Right atrium auricular region (tissue), 2 donors: ENCODE data around the gene LEP. TPM values are rescaled to one million over a fixed set of nuclear protein-coding genes. Genes with fewer than 3 reads are reported as not detected.
"Not testable (repeated sequence)": the region's sequence is repeated elsewhere in the genome, so short reads cannot be mapped to it uniquely, and the experiment has no call there.

Source experiments
- DNase-seq: peaks from one replicate; pipeline ENCODE4 v3.0.0-alpha.2; 2019; ENCODE audit warnings: low spot score
- H3K27ac ChIP-seq, 2 donors: fragments of 200-600 bp; sonication (generic); 1 replicate in 1 of 2; 2 replicates in 1 of 2; pipeline ENCODE4 v1.5.1; 2016 to 2019
- H3K27me3 ChIP-seq, 2 donors: fragments of 200-600 bp; sonication (generic); one replicate each; pipeline versions ENCODE4 v1.5.1 to v1.6.0; 2017 to 2019
- H3K36me3 ChIP-seq: fragments of 200-600 bp; sonication (generic); one replicate; pipeline ENCODE4 v1.5.1; 2016
- H3K4me1 ChIP-seq, 2 donors: fragments of 200-600 bp; sonication (generic); one replicate each; pipeline versions ENCODE4 v1.5.1 to v1.6.0; 2017 to 2019
- H3K4me3 ChIP-seq, 2 donors: fragments of 200-600 bp; sonication (generic); 1 replicate in 1 of 2; 2 replicates in 1 of 2; pipeline ENCODE4 v1.5.1; 2017 to 2019; ENCODE audit warnings: mild to moderate bottlenecking in 1 of 2, moderate library complexity in 1 of 2
- H3K9me3 ChIP-seq, 2 donors: fragments of 200-600 bp; sonication (generic); one replicate each; pipeline ENCODE4 v1.5.1; 2019
- total RNA-seq, 2 donors: library from RNA; depleted of rRNA; stranded (reverse); fragments of >200 nt; gene quantifications; one replicate each; pipeline ENCODE4 v1.1.0, GENCODE V29; 2016
- TF ChIP-seq, protein P1 (sequence below), 2 donors: fragments of 200-600 bp; sonication (generic); IDR thresholded peaks; one replicate each; pipeline ENCODE4 v1.5.1; 2019; ENCODE audit warnings: antibody characterized with exemption in 2 of 2

Gene LEP
- total RNA-seq, 2 donors from 2014 or later = 0.22 to 2.2 TPM

DNA sequence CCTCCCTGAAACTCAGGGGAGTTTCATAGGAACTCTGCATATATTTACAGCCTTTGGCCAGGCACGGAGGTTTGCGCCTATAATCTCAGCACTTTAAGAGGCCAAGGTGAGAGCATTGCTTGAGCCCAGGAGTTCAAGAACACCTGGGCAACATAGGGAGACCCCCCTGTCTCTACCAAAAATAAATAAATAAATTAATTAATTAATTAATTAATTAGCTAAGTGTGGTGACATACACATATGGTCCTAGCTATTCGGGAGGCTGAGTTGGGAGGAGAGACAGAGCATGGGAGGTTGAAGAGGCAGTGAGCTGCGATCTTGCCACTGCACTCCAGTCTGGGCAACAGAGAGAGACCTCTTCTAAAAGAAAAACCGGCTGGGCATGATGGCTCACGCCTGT lies 9.4 kb upstream of the LEP start:
- no peaks in the 10 kb centered on the region for H3K27me3 ChIP-seq
- H3K36me3 ChIP-seq = no peaks in the 10 kb centered on the region
- H3K4me1 ChIP-seq = no peaks in the 10 kb centered on the region
- no peak overlapping the region for H3K4me3 ChIP-seq
- H3K9me3 ChIP-seq = no peaks in the 10 kb centered on the region
- no peak overlapping the region for H3K27ac ChIP-seq
- DNase-seq = no peak
- TF ChIP-seq, protein P1, sequence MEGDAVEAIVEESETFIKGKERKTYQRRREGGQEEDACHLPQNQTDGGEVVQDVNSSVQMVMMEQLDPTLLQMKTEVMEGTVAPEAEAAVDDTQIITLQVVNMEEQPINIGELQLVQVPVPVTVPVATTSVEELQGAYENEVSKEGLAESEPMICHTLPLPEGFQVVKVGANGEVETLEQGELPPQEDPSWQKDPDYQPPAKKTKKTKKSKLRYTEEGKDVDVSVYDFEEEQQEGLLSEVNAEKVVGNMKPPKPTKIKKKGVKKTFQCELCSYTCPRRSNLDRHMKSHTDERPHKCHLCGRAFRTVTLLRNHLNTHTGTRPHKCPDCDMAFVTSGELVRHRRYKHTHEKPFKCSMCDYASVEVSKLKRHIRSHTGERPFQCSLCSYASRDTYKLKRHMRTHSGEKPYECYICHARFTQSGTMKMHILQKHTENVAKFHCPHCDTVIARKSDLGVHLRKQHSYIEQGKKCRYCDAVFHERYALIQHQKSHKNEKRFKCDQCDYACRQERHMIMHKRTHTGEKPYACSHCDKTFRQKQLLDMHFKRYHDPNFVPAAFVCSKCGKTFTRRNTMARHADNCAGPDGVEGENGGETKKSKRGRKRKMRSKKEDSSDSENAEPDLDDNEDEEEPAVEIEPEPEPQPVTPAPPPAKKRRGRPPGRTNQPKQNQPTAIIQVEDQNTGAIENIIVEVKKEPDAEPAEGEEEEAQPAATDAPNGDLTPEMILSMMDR (IDR thresholded peaks at IDR 0.05) = no peak

DNA sequence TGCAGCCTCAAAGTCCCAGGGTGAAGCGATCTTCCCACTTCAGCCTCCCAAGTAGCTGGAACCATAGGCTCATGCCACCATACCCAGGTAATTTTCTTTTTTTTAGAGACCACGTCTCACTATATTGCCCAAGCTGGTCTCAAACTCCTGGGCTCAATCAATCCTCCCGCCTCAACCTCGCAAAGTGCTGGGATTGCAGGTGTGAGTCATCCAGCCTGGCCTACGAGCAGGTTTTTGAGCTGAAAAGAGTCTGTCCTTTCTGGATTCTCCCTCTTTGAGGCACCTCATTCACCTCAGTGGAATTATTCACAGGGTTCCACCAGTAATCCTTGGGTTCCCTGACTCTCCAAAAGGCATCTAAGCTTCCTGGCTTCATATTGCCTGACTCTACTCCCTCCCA lies 7.6 kb upstream of the LEP start:
- Histone ChIP-seq H3K27me3 (no peaks in the 10 kb centered on the region), H3K9me3 (peaks cover 0 to 4% of the 10 kb centered on the region in 2 donors), H3K27ac (no peak overlapping the region), H3K4me3 (no peak overlapping the region), H3K4me1 (no peaks in the 10 kb centered on the region), H3K36me3 (no peaks in the 10 kb centered on the region)
- TF ChIP-seq, protein P1 (IDR thresholded peaks at IDR 0.05) = no peak
- no peak for DNase-seq

DNA sequence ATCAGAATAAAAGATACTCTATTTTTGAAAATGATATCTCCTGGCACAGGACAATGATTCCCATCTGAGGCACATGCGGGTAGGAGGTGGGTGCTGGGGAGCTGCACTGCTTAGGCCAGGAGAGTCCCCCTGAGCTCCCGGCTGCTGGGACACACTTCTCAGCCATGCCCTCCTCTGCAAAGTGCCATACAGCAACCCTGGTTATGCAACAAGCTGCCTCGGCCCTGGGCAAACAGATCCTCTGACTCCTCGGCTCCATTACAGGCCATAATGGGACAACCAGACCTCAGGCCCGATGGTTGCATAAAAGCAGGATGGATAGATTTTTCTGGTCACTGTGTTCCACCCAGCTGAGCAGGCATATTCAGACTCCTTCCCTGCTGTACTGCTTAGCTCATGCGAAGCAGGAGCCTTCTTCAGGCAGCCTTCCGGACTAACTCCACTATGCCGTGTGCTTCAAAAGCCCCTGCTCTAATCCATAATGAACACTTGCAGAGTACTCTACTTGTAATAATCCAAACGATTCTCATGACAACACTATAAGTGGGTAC lies 6.5 kb upstream of the LEP start:
- H3K27ac ChIP-seq = no peak overlapping the region
- H3K4me1 ChIP-seq = no peaks in the 10 kb centered on the region
- peaks cover 0 to 14% of the 10 kb centered on the region in 2 donors for H3K9me3 ChIP-seq
- H3K4me3 ChIP-seq = no peak overlapping the region
- H3K36me3 ChIP-seq = no peaks in the 10 kb centered on the region
- no peaks in the 10 kb centered on the region for H3K27me3 ChIP-seq
- no peak for DNase-seq
- TF ChIP-seq, protein P1 (IDR thresholded peaks at IDR 0.05) = no peak

DNA sequence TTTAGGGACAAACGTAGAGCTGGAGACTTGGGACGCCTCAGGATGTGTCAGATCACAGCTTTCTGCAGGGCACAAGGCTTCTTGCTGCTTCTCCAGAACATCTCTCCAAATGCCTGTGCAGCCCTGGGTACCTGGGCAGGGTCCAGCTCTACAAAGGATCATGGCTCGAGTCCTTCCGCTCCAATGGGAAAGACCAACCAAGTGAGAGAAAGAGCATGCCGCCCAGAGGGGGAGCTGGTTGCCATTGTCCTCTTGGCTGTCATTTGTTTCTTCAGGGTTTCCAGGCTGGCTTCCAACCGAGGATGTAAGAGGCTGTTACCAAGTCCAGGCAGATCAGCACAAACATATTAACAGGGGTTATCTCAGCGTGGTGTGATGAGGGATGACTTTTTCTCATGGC lies 5.6 kb upstream of the LEP start:
- H3K27ac ChIP-seq = no peak overlapping the region
- H3K36me3 ChIP-seq = no peaks in the 10 kb centered on the region
- DNase-seq = no peak
- no peak overlapping the region for H3K4me3 ChIP-seq
- no peaks in the 10 kb centered on the region for H3K27me3 ChIP-seq
- TF ChIP-seq, protein P1 (IDR thresholded peaks at IDR 0.05) = no peak
- peaks cover 0 to 24% of the 10 kb centered on the region in 2 donors for H3K9me3 ChIP-seq
- no peaks in the 10 kb centered on the region for H3K4me1 ChIP-seq

DNA sequence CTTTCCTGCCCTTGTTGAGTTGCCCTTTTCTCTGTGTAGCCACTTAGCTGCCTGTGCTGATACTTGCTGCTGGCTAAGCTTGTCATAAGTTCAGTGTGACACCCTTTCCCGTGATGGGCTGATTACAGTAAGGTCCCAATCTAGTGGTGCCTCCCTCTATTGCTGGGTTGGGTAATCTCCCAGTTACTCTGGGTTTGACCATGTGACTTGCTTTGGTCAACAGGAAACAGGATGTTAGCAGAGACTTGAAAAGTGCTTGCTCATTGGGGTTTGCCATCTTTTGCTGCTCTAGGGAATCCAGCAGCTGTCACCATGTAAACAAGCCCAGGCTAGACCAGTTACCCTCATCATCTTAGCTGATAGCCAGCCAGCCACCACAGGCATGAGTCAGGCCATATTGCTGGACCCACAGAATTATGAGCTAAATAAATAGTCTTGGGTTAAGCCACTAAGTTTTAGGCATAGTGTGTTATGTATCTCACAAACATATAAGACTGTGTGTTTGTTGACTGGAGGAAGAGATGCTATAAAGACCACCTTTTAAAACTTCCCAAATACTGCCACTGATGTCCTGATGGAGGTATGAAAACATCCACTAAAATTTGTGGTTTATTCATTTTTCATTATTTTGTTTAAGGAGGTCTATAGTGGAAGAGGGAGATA lies 4.0 kb upstream of the LEP start:
- no peak overlapping the region for H3K27ac ChIP-seq
- peaks cover 0 to 13% of the 10 kb centered on the region in 2 donors for H3K27me3 ChIP-seq
- H3K9me3 ChIP-seq = peaks cover 0 to 25% of the 10 kb centered on the region in 2 donors
- DNase-seq = no peak
- TF ChIP-seq, protein P1 (IDR thresholded peaks at IDR 0.05) = no peak
- no peaks in the 10 kb centered on the region for H3K4me1 ChIP-seq
- H3K4me3 ChIP-seq = no peak overlapping the region
- H3K36me3 ChIP-seq = no peaks in the 10 kb centered on the region

DNA sequence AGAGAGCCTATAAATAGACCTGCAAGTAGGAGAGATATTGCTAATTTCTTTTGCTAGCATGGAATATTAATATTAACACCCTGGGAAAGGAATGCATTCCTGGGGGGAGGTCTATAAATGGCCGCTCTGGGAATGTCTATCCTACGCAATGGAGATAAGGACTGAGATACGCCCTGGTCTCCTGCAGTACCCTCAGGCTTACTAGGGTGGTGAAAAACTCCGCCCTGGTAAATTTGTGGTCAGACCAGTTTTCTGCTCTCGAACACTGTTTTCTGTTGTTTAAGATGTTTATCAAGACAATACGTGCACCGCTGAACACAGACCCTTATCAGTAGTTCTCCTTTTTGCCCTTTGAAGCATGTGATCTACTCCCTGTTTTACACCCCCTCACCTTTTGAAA lies 1.9 kb upstream of the LEP start:
- Histone ChIP-seq H3K27me3 (peaks cover 0 to 13% of the 10 kb centered on the region in 2 donors), H3K9me3 (peaks cover 0 to 25% of the 10 kb centered on the region in 2 donors)
- H3K27ac ChIP-seq, H3K4me3 ChIP-seq, DNase-seq, H3K36me3 ChIP-seq, H3K4me1 ChIP-seq: not testable (repeated sequence)
